Embryonic facial prominence (tissue), 1 donor: ENCODE measurements around the gene ZSCAN10.

Source experiments
- DNase-seq: peaks from one replicate; pipeline ENCODE4 v3.0.0-alpha.2; 2016; ENCODE audit errors: extremely low spot score

Gene ZSCAN10

GRCh38 chr16:3134338-3135125 is 35.4 kb upstream of the ZSCAN10 start, which contains the start of gene ZNF213:
ZNF213 (plus strand) TSS chr16:3135029; CDS start chr16:3137281, 2,252 bp downstream.
- DNase-seq = peak; percentile 98

- no peak for DNase-seq
Observed at GRCh38 chr16:3133844-3134243, 34.8 kb upstream of the ZSCAN10 start.

GRCh38 chr16:3131755-3132377 is 32.8 kb upstream of the ZSCAN10 start:
- no peak for DNase-seq

GRCh38 chr16:3129137-3130131 is 30.3 kb upstream of the ZSCAN10 start:
- no peak for DNase-seq

GRCh38 chr16:3127745-3128144 is 28.7 kb upstream of the ZSCAN10 start:
- no peak for DNase-seq

- DNase-seq = peak; percentile 90
Observed at GRCh38 chr16:3123986-3124886, 25.1 kb upstream of the ZSCAN10 start.

GRCh38 chr16:3122926-3123570 is 24.0 kb upstream of the ZSCAN10 start:
- no peak for DNase-seq

GRCh38 chr16:3121851-3122467 is 22.9 kb upstream of the ZSCAN10 start:
- no peak for DNase-seq

GRCh38 chr16:3120435-3120834 is 21.3 kb upstream of the ZSCAN10 start:
- no peak for DNase-seq

GRCh38 chr16:3119701-3120408 is 20.8 kb upstream of the ZSCAN10 start:
- no peak for DNase-seq

GRCh38 chr16:3119286-3119685 is 20.2 kb upstream of the ZSCAN10 start:
- no peak for DNase-seq

- no peak for DNase-seq
Observed at GRCh38 chr16:3118846-3119245, 19.8 kb upstream of the ZSCAN10 start.

GRCh38 chr16:3118204-3118790 is 19.2 kb upstream of the ZSCAN10 start:
- DNase-seq = no peak

GRCh38 chr16:3115561-3115960 is 16.5 kb upstream of the ZSCAN10 start:
- DNase-seq = no peak

GRCh38 chr16:3115003-3115402 is 15.9 kb upstream of the ZSCAN10 start:
- no peak for DNase-seq

GRCh38 chr16:3113765-3114479 is 14.8 kb upstream of the ZSCAN10 start:
- no peak for DNase-seq

- DNase-seq = no peak
Observed at GRCh38 chr16:3112881-3113574, 13.9 kb upstream of the ZSCAN10 start.
